ENCODE data around the gene ARHGAP33. TPM values are rescaled to one million over a fixed set of nuclear protein-coding genes. Genes with fewer than 3 reads are reported as not detected.
A peak's percentile ranks its signal among the peaks of the same experiment; 100 is the strongest.
"Not testable (repeated sequence)": the region's sequence is repeated elsewhere in the genome, so short reads cannot be mapped to it uniquely, and the experiment has no call there.

The ARHGAP33 gene
- total and polyA plus RNA-seq, 8 donors, result 11.4 to 35.6 (median 27.5) TPM

DNA sequence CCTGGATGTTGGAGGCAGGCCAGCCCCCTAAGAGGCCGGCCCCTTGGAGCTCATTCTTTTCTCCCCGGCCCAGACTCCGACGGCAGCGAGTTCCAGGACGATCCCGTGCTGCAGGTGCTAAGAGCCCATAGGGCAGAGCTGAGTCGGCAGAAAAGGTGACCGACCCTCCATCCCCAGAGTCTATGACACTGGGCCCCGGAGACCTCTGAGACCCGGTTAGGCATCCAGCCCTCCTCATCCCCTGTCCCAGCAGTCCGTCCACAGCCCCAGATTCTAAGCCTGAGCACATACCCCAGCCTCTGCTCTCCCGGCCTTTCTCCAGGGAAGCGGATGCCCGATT lies 7.3 kb upstream of the ARHGAP33 start:
- intact Hi-C loops (cut with DNase I), result no loop called here
- Histone ChIP-seq H3K27ac (no peak overlapping the region), H3K27me3 (no peaks in the 10 kb centered on the region), H3K36me3 (peaks cover 0 to 46% of the 10 kb centered on the region in 2 donors), H3K9me3 (no peaks in the 10 kb centered on the region), H3K4me1 (no peaks in the 10 kb centered on the region), H3K4me3 (no peak overlapping the region)
- TF ChIP-seq, protein P1, sequence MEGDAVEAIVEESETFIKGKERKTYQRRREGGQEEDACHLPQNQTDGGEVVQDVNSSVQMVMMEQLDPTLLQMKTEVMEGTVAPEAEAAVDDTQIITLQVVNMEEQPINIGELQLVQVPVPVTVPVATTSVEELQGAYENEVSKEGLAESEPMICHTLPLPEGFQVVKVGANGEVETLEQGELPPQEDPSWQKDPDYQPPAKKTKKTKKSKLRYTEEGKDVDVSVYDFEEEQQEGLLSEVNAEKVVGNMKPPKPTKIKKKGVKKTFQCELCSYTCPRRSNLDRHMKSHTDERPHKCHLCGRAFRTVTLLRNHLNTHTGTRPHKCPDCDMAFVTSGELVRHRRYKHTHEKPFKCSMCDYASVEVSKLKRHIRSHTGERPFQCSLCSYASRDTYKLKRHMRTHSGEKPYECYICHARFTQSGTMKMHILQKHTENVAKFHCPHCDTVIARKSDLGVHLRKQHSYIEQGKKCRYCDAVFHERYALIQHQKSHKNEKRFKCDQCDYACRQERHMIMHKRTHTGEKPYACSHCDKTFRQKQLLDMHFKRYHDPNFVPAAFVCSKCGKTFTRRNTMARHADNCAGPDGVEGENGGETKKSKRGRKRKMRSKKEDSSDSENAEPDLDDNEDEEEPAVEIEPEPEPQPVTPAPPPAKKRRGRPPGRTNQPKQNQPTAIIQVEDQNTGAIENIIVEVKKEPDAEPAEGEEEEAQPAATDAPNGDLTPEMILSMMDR (IDR thresholded peaks at IDR 0.05), result no peak
- no peak for ATAC-seq
- no peak for DNase-seq

DNA sequence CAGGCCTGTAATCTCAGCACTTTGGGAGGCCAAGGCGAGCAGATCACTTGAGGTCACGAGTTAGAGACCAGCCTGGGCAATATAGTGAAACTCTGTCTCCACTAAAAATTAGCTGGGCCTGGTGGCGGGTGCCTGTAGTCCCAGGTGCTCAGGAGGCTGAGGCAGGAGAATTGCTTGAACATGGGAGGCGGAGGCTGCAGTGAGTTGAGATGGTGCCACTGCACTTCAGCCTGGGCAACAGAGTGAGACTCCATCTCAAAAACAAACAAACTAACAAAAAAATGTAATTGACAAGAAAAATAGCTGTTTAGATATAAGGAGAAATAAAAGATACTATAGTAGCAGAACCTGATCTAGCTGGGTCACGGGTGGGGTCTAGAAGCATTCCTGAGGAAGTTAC lies 3.0 kb upstream of the ARHGAP33 start:
- peaks cover 0 to 11% of the 10 kb centered on the region in 2 donors for H3K36me3 ChIP-seq
- DNase-seq; H3K9me3 ChIP-seq; intact Hi-C loops (cut with DNase I); H3K27ac ChIP-seq; H3K27me3 ChIP-seq; H3K4me3 ChIP-seq; ATAC-seq: not testable (repeated sequence)
- H3K4me1 ChIP-seq, result peaks cover 0 to 17% of the 10 kb centered on the region in 2 donors

DNA sequence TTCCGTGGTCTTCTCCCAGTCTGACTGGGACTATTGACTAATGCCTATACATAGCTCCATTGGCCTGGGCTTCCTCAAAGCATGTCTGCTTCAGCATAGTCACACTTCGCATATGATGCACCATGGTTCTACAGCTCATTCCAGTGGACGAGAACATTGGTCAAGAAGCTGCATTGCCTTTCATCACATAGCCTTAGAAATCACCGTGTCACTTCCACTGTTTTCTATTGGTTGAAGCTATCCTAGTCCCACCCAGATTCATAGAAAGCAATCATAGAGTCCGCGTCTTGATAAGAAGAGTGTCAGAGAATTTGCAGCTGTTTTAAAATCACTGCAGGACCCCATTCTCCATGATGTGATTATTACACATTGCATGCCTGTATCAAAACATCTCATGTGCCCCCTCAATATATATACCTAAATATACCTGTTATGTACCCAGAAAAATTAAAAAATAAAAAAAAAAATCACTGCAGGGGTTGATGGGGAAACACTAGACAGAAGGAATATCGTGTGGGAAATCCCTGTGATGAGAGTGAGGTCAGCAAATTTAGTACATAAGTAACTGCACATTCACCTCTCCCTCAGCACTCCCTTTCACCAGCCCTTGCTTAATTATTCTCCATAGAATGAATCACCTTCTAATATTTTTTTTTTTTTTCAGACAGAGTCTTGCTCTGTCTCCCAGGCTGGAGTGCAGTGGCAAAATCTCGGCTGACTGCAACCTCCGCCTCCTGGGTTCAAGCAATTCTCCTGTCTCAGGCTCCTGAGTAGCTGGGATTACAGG lies 2.2 kb upstream of the ARHGAP33 start:
- intact Hi-C loops (cut with DNase I), result no loop called here

DNA sequence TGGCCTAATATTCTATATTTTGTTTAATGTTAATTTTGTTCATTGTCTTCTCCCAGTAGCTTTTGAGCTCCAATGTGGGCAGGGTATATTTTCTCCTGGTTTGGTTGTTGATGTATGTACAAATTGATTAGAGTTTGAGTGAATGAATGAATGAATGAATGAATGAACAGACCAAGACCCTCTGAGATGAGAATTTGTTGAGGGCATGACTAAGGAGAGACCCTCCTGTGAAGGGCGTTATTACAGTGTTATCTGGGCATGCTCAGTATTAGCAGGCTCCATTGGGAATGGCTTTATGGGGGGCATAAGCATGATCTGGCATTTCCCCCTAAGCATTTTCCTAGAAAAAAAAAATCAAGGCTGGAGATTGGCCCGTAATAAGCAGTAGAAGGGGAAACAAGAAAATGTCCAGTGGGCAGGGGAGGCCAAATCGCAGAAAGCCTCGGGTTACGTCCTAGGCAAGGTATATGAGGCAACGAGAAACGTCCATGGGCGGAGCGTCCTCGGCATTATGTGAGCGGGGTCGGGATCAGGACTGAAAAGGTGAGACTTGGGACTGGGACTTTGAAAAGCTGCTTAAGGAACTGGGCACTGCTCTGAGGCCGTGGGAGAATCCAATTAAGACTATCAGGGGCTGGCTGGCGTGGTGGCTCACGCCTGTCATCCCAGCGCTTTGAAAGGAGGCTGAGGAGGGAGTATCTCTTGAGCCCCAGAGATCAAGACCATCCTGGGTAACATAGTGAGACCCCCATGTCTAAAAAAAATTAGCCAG lies 904 bp upstream of the ARHGAP33 start:
- TF ChIP-seq, protein P1 (IDR thresholded peaks at IDR 0.05), result no peak
- Histone ChIP-seq H3K9me3 (no peaks in the 10 kb centered on the region), H3K27me3 (no peaks in the 10 kb centered on the region), H3K36me3 (peaks cover 0 to 11% of the 10 kb centered on the region in 2 donors), H3K4me3 (peak overlapping the region; percentile 86 to 93), H3K27ac (no peak overlapping the region), H3K4me1 (peaks cover 0 to 17% of the 10 kb centered on the region in 2 donors)
- intact Hi-C loops (cut with DNase I), result no loop called here
- ATAC-seq (no peak), DNase-seq (no peak)

More for the DNA sequence above, 2.2 kb upstream of the ARHGAP33 start:
- DNase-seq (peak in 1 of 4 donors; percentile 42), ATAC-seq (no peak)
- TF ChIP-seq, protein P1 (IDR thresholded peaks at IDR 0.05), result no peak
- Histone ChIP-seq H3K27ac (no peak overlapping the region), H3K4me3 (no peak overlapping the region), H3K36me3 (peaks cover 0 to 8% of the 10 kb centered on the region in 2 donors), H3K9me3 (no peaks in the 10 kb centered on the region), H3K27me3 (no peaks in the 10 kb centered on the region), H3K4me1 (peaks cover 0 to 17% of the 10 kb centered on the region in 2 donors)

DNA sequence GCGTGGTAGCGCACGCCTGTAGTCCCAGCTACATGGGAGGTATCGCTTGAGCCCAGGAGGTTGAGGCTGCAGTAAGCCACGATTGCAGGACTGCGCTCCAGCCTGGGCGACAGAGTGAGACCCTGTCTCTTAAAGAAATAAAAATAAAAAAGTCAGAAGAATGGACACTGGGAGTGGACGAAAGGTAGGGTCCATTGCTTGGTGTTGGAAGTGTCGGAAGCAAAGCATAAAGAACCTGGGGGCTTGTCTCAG lies 392 bp upstream of the ARHGAP33 start:
- TF ChIP-seq, protein P1 (IDR thresholded peaks at IDR 0.05), result no peak
- peaks cover 0 to 17% of the 10 kb centered on the region in 2 donors for H3K4me1 ChIP-seq
- H3K4me3 ChIP-seq, result peak overlapping the region; percentile 86 to 93
- H3K27ac ChIP-seq, result no peak overlapping the region
- peak; percentile 5 for ATAC-seq
- H3K9me3 ChIP-seq, result no peaks in the 10 kb centered on the region
- H3K36me3 ChIP-seq, result peaks cover 0 to 12% of the 10 kb centered on the region in 2 donors
- no peaks in the 10 kb centered on the region for H3K27me3 ChIP-seq
- no peak for DNase-seq
- intact Hi-C loops (cut with DNase I), result no loop called here
